Melanocyte of skin (primary cell): ENCODE data around the gene TNNT2. TPM values are rescaled to one million over a fixed set of nuclear protein-coding genes. Genes with fewer than 3 reads are reported as not detected.

ENCODE experiments used
- total RNA-seq, 2 donors: library from RNA; depleted of rRNA; stranded (reverse); fragments of >200 nt; gene quantifications; 2 replicates each; pipeline ENCODE4 v1.2.3, GENCODE V29; 2012

Gene TNNT2
- under 1 TPM in 1 of 2 donors, not detected in 1; under 0.01 TPM for total RNA-seq

GRCh38 chr1:201377611-201378092 is at the start of gene TNNT2:
Gene TNNT2 (minus strand): TSS chr1:201377680. CDS start chr1:201373254, 4,426 bp downstream.

GRCh38 chr1:201399018-201399351 is 21.5 kb upstream of the TNNT2 start, which contains the start of gene LAD1:
Gene LAD1 (minus strand): TSS chr1:201399324. CDS start chr1:201399306, 18 bp downstream.

Other genes starting within 250 kb of the TNNT2 start
- gene TMEM9, start 223.2 kb downstream of the TNNT2 start, total RNA-seq, result 10 to 100 TPM; 43.7 to 49.0 TPM
- gene IGFN1, start 186.9 kb downstream of the TNNT2 start, total RNA-seq, result not detected
- gene PKP1, start 94.2 kb downstream of the TNNT2 start, total RNA-seq, result 1 to 10 TPM in 1 of 2 donors, under 1 TPM in 1; 1.00 to 1.0 TPM
- under 1 TPM in 1 of 2 donors, not detected in 1; 0.34 TPM for gene LAD1, start 21.6 kb upstream of the TNNT2 start, total RNA-seq
- not detected for gene TNNI1, start 44.0 kb upstream of the TNNT2 start, total RNA-seq
- gene PHLDA3, start 91.5 kb upstream of the TNNT2 start, total RNA-seq, result 10 to 100 TPM; 23.7 to 40.6 TPM
- gene CSRP1, start 129.4 kb upstream of the TNNT2 start, total RNA-seq, result 100 to 1,000 TPM; 316 to 386 TPM
- 10 to 100 TPM; 16.3 to 18.6 TPM for gene NAV1, start 161.4 kb upstream of the TNNT2 start, total RNA-seq